ENCODE data around the gene ACTR1B.

The ACTR1B gene

GRCh38 chr2:97708048-97708380 is 44.2 kb upstream of the ACTR1B start:
- H3K4me1 ChIP-seq, result peaks cover 9% of the 10 kb centered on the region
- H3K27me3 ChIP-seq (ENCODE audit: control insufficient read depth, insufficient read depth, low read length), result no peaks in the 10 kb centered on the region
- no peak overlapping the region for H3K27ac ChIP-seq
- no peaks in the 10 kb centered on the region for H3K79me2 ChIP-seq
- H3K4me2 ChIP-seq (ENCODE audit: low read length), result no peak overlapping the region
- H3K4me3 ChIP-seq (ENCODE audit: low read depth, low read length), result no peak overlapping the region
- H3K9me3 ChIP-seq (ENCODE audit: control insufficient read depth, low read length), result no peaks in the 10 kb centered on the region
- no peak for TF ChIP-seq CTCF (IDR thresholded peaks at IDR 0.05)
- H3K36me3 ChIP-seq (ENCODE audit: control insufficient read depth, insufficient read depth, low read length), result no peaks in the 10 kb centered on the region
- H2AFZ ChIP-seq, result no peak overlapping the region
- H3K9ac ChIP-seq, result no peak overlapping the region

GRCh38 chr2:97707362-97708047 is 43.7 kb upstream of the ACTR1B start:
- no peak overlapping the region for H3K4me2 ChIP-seq (ENCODE audit: low read length)
- peaks cover 9% of the 10 kb centered on the region for H3K4me1 ChIP-seq
- no peak overlapping the region for H3K9ac ChIP-seq
- no peaks in the 10 kb centered on the region for H3K9me3 ChIP-seq (ENCODE audit: control insufficient read depth, low read length)
- H3K4me3 ChIP-seq (ENCODE audit: low read depth, low read length), result no peak overlapping the region
- no peaks in the 10 kb centered on the region for H3K36me3 ChIP-seq (ENCODE audit: control insufficient read depth, insufficient read depth, low read length)
- no peak overlapping the region for H3K27ac ChIP-seq
- no peaks in the 10 kb centered on the region for H3K79me2 ChIP-seq
- no peaks in the 10 kb centered on the region for H3K27me3 ChIP-seq (ENCODE audit: control insufficient read depth, insufficient read depth, low read length)
- no peak overlapping the region for H2AFZ ChIP-seq
- TF ChIP-seq CTCF (IDR thresholded peaks at IDR 0.05), result no peak

GRCh38 chr2:97706708-97707345 is 43.0 kb upstream of the ACTR1B start:
- Histone ChIP-seq H3K4me2 (ENCODE audit: low read length) (no peak overlapping the region), H3K27ac (no peak overlapping the region), H3K4me3 (ENCODE audit: low read depth, low read length) (no peak overlapping the region), H3K36me3 (ENCODE audit: control insufficient read depth, insufficient read depth, low read length) (no peaks in the 10 kb centered on the region), H2AFZ (no peak overlapping the region), H3K9me3 (ENCODE audit: control insufficient read depth, low read length) (no peaks in the 10 kb centered on the region), H3K27me3 (ENCODE audit: control insufficient read depth, insufficient read depth, low read length) (no peaks in the 10 kb centered on the region), H3K79me2 (no peaks in the 10 kb centered on the region), H3K9ac (no peak overlapping the region), H3K4me1 (peaks cover 9% of the 10 kb centered on the region)
- no peak for TF ChIP-seq CTCF (IDR thresholded peaks at IDR 0.05)

GRCh38 chr2:97706112-97706511 is 42.3 kb upstream of the ACTR1B start:
- Histone ChIP-seq H2AFZ (no peak overlapping the region), H3K27me3 (ENCODE audit: control insufficient read depth, insufficient read depth, low read length) (no peaks in the 10 kb centered on the region), H3K4me3 (ENCODE audit: low read depth, low read length) (no peak overlapping the region), H3K9me3 (ENCODE audit: control insufficient read depth, low read length) (no peaks in the 10 kb centered on the region), H3K27ac (no peak overlapping the region), H3K4me2 (ENCODE audit: low read length) (no peak overlapping the region), H3K9ac (no peak overlapping the region), H3K36me3 (ENCODE audit: control insufficient read depth, insufficient read depth, low read length) (no peaks in the 10 kb centered on the region), H3K4me1 (peaks cover 7% of the 10 kb centered on the region), H3K79me2 (no peaks in the 10 kb centered on the region)
- TF ChIP-seq CTCF (IDR thresholded peaks at IDR 0.05), result no peak

- Histone ChIP-seq H3K27ac (no peak overlapping the region), H2AFZ (no peak overlapping the region), H3K9me3 (ENCODE audit: control insufficient read depth, low read length) (no peaks in the 10 kb centered on the region), H3K4me2 (ENCODE audit: low read length) (no peak overlapping the region), H3K4me3 (ENCODE audit: low read depth, low read length) (no peak overlapping the region), H3K9ac (no peak overlapping the region), H3K4me1 (no peaks in the 10 kb centered on the region), H3K79me2 (no peaks in the 10 kb centered on the region), H3K36me3 (ENCODE audit: control insufficient read depth, insufficient read depth, low read length) (no peaks in the 10 kb centered on the region), H3K27me3 (ENCODE audit: control insufficient read depth, insufficient read depth, low read length) (no peaks in the 10 kb centered on the region)
- TF ChIP-seq CTCF (IDR thresholded peaks at IDR 0.05), result no peak
These were observed 41.1 kb upstream of the ACTR1B start for GRCh38 chr2:97704989-97705388.
